KMS-11 (cell line): ENCODE results near the gene TDRD5.

ENCODE experiments used
- H2AFZ ChIP-seq: fragments of 200-600 bp; sonication (generic); 2 replicates; pipeline ENCODE4 v1.6.1; 2016; ENCODE audit warnings: antibody characterized with exemption, mixed run types, low read depth
- H3K27ac ChIP-seq: fragments of 200-600 bp; sonication (generic); 2 replicates; pipeline ENCODE4 v1.6.1; 2016; ENCODE audit warnings: mild to moderate bottlenecking, mixed run types
- H3K27me3 ChIP-seq: fragments of 200-600 bp; sonication (generic); 2 replicates; pipeline ENCODE4 v1.6.1; 2017; ENCODE audit warnings: mild to moderate bottlenecking, low read depth, mixed run types, moderate library complexity; ENCODE audit not compliant: insufficient read depth
- H3K36me3 ChIP-seq: fragments of 200-600 bp; sonication (generic); 2 replicates; pipeline ENCODE4 v1.6.1; 2017; ENCODE audit warnings: mild to moderate bottlenecking, mixed run types; ENCODE audit not compliant: insufficient read depth
- H3K4me1 ChIP-seq: fragments of 200-600 bp; sonication (generic); 2 replicates; pipeline ENCODE4 v1.6.1; 2016; ENCODE audit warnings: mild to moderate bottlenecking, low read depth, mixed run types; ENCODE audit not compliant: poor library complexity, severe bottlenecking
- H3K4me2 ChIP-seq: fragments of 200-600 bp; sonication (generic); 2 replicates; pipeline ENCODE4 v1.7.0; 2016; ENCODE audit warnings: mild to moderate bottlenecking, mixed run types
- H3K4me3 ChIP-seq: fragments of 200-600 bp; sonication (generic); IDR thresholded peaks from 2 replicates; pipeline ENCODE4 v1.6.1; 2017; ENCODE audit warnings: low read depth, low read length, mixed read lengths; ENCODE audit not compliant: insufficient read depth
- H3K79me2 ChIP-seq: fragments of 200-600 bp; sonication (generic); 2 replicates; pipeline ENCODE4 v1.6.1; 2016; ENCODE audit warnings: low read depth, mixed run types; ENCODE audit not compliant: insufficient read depth
- H3K9ac ChIP-seq: fragments of 200-600 bp; sonication (generic); 2 replicates; pipeline ENCODE4 v1.6.1; 2016; ENCODE audit warnings: mild to moderate bottlenecking, mixed run types
- H4K20me1 ChIP-seq: fragments of 200-600 bp; sonication (generic); 2 replicates; pipeline ENCODE4 v1.6.1; 2016; ENCODE audit warnings: mild to moderate bottlenecking, mixed run types; ENCODE audit not compliant: insufficient read depth
- TF ChIP-seq, protein P1 (sequence below): fragments of 200-600 bp; sonication (generic); conservative IDR thresholded peaks from 2 replicates; pipeline ENCODE4 v1.6.1; 2017; ENCODE audit warnings: low read depth, mild to moderate bottlenecking, antibody characterized with exemption, low read length, moderate library complexity, mixed read lengths

TDRD5 gene

GRCh38 chr1:179575497-179576314, 15.9 kb upstream of the TDRD5 start, which contains the start of gene NPHS2:
Gene NPHS2 (minus strand): TSS chr1:179575948. CDS start chr1:179575864, 84 bp downstream.
- Histone ChIP-seq H2AFZ (no peak within 1 kb of the TSS), H3K4me1 (no peaks in the 10 kb centered on the region), H3K4me2 (no peak within 1 kb of the TSS), H4K20me1 (no peaks in the 10 kb centered on the region), H3K27ac (no peak within 1 kb of the TSS), H3K27me3 (no peaks in the 10 kb centered on the region), H3K9ac (no peak within 1 kb of the TSS), H3K36me3 (no peaks in the 10 kb centered on the region), H3K79me2 (no peaks in the 10 kb centered on the region), H3K4me3 (no peak within 1 kb of the TSS)
- TF ChIP-seq, protein P1, sequence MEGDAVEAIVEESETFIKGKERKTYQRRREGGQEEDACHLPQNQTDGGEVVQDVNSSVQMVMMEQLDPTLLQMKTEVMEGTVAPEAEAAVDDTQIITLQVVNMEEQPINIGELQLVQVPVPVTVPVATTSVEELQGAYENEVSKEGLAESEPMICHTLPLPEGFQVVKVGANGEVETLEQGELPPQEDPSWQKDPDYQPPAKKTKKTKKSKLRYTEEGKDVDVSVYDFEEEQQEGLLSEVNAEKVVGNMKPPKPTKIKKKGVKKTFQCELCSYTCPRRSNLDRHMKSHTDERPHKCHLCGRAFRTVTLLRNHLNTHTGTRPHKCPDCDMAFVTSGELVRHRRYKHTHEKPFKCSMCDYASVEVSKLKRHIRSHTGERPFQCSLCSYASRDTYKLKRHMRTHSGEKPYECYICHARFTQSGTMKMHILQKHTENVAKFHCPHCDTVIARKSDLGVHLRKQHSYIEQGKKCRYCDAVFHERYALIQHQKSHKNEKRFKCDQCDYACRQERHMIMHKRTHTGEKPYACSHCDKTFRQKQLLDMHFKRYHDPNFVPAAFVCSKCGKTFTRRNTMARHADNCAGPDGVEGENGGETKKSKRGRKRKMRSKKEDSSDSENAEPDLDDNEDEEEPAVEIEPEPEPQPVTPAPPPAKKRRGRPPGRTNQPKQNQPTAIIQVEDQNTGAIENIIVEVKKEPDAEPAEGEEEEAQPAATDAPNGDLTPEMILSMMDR: no peak

GRCh38 chr1:179576509-179576908, 15.1 kb upstream of the TDRD5 start:
- Histone ChIP-seq H3K9ac (no peak overlapping the region), H3K4me1 (no peaks in the 10 kb centered on the region), H4K20me1 (no peaks in the 10 kb centered on the region), H3K36me3 (no peaks in the 10 kb centered on the region), H3K79me2 (no peaks in the 10 kb centered on the region), H3K4me2 (no peak overlapping the region), H3K4me3 (no peak overlapping the region), H3K27me3 (no peaks in the 10 kb centered on the region), H3K27ac (no peak overlapping the region), H2AFZ (no peak overlapping the region)
- TF ChIP-seq, protein P1: no peak

- H4K20me1 ChIP-seq: no peaks in the 10 kb centered on the region
- H3K4me2 ChIP-seq: no peak overlapping the region
- H3K27ac ChIP-seq: no peak overlapping the region
- no peaks in the 10 kb centered on the region for H3K36me3 ChIP-seq
- no peaks in the 10 kb centered on the region for H3K79me2 ChIP-seq
- no peak overlapping the region for H3K9ac ChIP-seq
- H3K4me3 ChIP-seq: no peak overlapping the region
- TF ChIP-seq, protein P1: no peak
- no peaks in the 10 kb centered on the region for H3K27me3 ChIP-seq
- no peak overlapping the region for H2AFZ ChIP-seq
- no peaks in the 10 kb centered on the region for H3K4me1 ChIP-seq
Measured at GRCh38 chr1:179583771-179584320, 7.8 kb upstream of the TDRD5 start.

DNA sequence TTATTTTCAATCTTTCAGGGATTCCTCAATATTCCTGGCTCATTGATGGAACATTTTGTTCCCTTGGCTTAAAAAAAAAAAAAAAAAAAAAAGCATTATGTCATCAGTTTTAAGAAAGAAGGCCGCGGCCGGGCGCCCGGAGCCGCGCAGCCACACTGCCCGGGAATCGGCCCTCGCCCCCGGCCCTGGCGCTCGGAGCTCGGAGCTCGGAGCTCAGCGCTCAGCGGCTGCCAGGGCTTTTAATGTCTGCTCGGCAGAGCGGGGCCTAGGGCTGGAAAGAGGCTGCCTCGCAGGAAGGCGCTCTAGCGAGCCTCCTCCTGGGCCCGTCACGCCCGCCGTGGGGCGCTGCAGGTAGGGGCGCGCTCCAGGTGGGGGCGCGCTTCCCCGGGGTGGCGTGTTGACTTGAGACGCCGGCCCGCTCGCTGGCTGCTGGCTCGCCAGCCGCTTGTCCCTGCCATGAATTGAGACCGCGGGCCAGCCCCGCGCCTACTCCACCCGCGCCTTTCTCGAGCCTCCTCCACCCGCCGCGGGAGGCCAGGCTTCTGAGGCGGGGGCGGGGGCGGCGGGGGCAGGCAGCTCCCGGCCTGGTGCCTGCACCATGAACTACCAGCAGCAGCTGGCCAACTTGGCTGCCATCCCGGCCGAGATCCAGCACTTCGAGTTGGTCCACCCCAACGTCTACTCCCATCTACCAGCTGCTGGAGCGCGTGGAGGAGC, 5.4 kb upstream of the TDRD5 start:
- no peak overlapping the region for H3K27ac ChIP-seq
- no peak overlapping the region for H3K4me2 ChIP-seq

More for the DNA sequence above, 5.4 kb upstream of the TDRD5 start:
- no peak overlapping the region for H3K9ac ChIP-seq
- no peak overlapping the region for H3K4me3 ChIP-seq
- H3K36me3 ChIP-seq: no peaks in the 10 kb centered on the region
- H2AFZ ChIP-seq: no peak overlapping the region
- no peaks in the 10 kb centered on the region for H4K20me1 ChIP-seq
- no peaks in the 10 kb centered on the region for H3K79me2 ChIP-seq
- H3K27me3 ChIP-seq: no peaks in the 10 kb centered on the region
- no peaks in the 10 kb centered on the region for H3K4me1 ChIP-seq
- TF ChIP-seq, protein P1: no peak
